Astrocyte of the hippocampus (primary cell): ENCODE results near the gene SLC38A4.
"Not testable (repeated sequence)": the region's sequence is repeated elsewhere in the genome, so short reads cannot be mapped to it uniquely, and the experiment has no call there.

ENCODE experiments used
- DNase-seq: peaks from one replicate; pipeline ENCODE4 v3.0.0; 2011; ENCODE audit warnings: low read depth, low spot score

SLC38A4 gene

GRCh38 chr12:46825591-46826414 lies at the start of gene SLC38A4:
TSS of gene SLC38A4 (minus strand) at chr12:46825997. CDS start at chr12:46793071, 32,926 bp downstream.
- peak; percentile 48 for DNase-seq

GRCh38 chr12:46875095-46875494 lies 49.3 kb upstream of the SLC38A4 start:
- DNase-seq: no peak

- no peak for DNase-seq
Measured at GRCh38 chr12:46874642-46875041, 48.8 kb upstream of the SLC38A4 start.

GRCh38 chr12:46872135-46872534 lies 46.3 kb upstream of the SLC38A4 start:
- DNase-seq: no peak

- DNase-seq: no peak
Measured at GRCh38 chr12:46865311-46865710, 39.5 kb upstream of the SLC38A4 start.

GRCh38 chr12:46858368-46858767 lies 32.6 kb upstream of the SLC38A4 start:
- no peak for DNase-seq

GRCh38 chr12:46857486-46857885 lies 31.7 kb upstream of the SLC38A4 start:
- no peak for DNase-seq

GRCh38 chr12:46855760-46856159 lies 30.0 kb upstream of the SLC38A4 start:
- DNase-seq: no peak

- DNase-seq: not testable (repeated sequence)
Measured at GRCh38 chr12:46854188-46854587, 28.4 kb upstream of the SLC38A4 start.

- DNase-seq: not testable (repeated sequence)
Measured at GRCh38 chr12:46848792-46849191, 23.0 kb upstream of the SLC38A4 start.

GRCh38 chr12:46847001-46847400 lies 21.2 kb upstream of the SLC38A4 start:
- DNase-seq: no peak

GRCh38 chr12:46843811-46844210 lies 18.0 kb upstream of the SLC38A4 start:
- no peak for DNase-seq

GRCh38 chr12:46841891-46842290 lies 16.1 kb upstream of the SLC38A4 start:
- no peak for DNase-seq

- no peak for DNase-seq
Measured at GRCh38 chr12:46839964-46840363, 14.2 kb upstream of the SLC38A4 start.

- no peak for DNase-seq
Measured at GRCh38 chr12:46839232-46839631, 13.4 kb upstream of the SLC38A4 start.

- no peak for DNase-seq
Measured at GRCh38 chr12:46835785-46836184, 10.0 kb upstream of the SLC38A4 start.

GRCh38 chr12:46832130-46832704 lies 6.4 kb upstream of the SLC38A4 start:
- no peak for DNase-seq

- DNase-seq: peak; percentile 35
Measured at GRCh38 chr12:46831335-46832129, 5.7 kb upstream of the SLC38A4 start.

GRCh38 chr12:46830731-46831334 lies 5.0 kb upstream of the SLC38A4 start:
- no peak for DNase-seq

- no peak for DNase-seq
Measured at GRCh38 chr12:46824709-46825108, 1.1 kb downstream of the SLC38A4 start.

GRCh38 chr12:46818642-46819041 lies 7.2 kb downstream of the SLC38A4 start:
- DNase-seq: no peak

GRCh38 chr12:46815809-46816208 lies 10.0 kb downstream of the SLC38A4 start:
- no peak for DNase-seq
